CD4-positive, alpha-beta T cell treated with Interleukin-4 for 1 hour (primary cell): ENCODE data around the gene ZNF189.
"Not testable (repeated sequence)": the region's sequence is repeated elsewhere in the genome, so short reads cannot be mapped to it uniquely, and the experiment has no call there.

ENCODE experiments used
- DNase-seq, 2 donors: peaks; one replicate each; pipeline ENCODE4 v3.0.0-alpha.2; 2020 to 2022

The ZNF189 gene

DNA sequence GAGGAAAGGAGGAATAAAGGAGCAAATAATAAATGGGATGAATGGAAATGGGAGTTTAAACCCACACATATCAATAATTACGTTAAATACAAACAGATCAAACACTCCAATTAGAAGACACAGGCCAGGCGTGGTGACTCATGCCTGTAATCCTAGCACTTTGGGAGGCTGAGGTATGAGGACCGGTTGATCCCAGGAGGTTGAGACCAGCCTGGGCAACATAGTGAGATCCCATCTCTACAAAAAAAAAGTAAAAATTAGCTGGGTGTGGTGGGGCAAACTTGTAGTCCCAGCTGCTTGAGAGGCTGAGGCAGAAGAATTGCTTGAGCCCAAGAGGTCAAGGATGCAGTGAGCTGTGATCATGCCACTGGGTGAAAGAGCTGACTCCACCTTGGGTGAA is 17.5 kb upstream of the ZNF189 start:
- no peak for DNase-seq

DNA sequence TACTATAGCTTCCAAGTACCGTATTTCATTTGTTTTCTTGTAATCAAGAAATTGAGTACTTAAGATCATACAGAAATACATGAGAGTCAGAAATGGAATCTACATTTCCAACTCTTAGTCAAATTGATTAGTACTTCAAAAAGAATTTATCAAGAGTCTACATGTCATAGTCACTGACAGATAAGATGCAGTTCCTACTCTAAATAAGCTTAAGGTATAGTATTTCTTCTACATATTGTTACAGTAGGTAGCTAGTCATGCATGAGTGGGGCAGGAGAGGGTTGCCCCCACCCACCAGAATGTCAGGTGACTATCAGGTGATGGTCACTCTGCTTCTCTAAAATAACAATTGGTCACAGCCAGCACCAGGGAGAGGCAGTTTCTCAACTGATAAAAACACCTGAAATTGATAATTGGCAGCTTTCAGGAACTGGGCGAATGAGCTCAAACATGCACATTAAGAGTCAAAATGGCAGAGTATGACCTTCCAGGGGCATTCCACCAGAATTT is 16.8 kb upstream of the ZNF189 start:
- DNase-seq, result no peak

DNA sequence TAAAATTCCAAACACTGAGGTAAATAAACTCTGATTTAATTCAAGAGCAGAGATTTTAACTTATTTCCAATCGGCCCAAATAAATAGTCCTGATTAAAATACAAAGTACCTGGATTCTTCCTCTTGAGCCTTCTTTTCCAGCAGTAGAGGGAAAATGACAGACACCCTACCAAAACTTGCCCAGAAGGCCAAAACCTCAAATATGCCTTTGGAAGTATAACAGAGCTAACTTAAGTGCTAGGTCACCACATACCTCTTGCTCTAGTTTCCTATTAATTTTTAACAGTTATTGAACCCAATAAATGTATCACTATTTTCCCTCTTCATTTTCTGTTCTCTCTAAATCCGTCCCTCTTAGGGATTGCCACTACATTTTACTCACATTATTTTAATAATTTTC is 15.3 kb upstream of the ZNF189 start:
- no peak for DNase-seq

DNA sequence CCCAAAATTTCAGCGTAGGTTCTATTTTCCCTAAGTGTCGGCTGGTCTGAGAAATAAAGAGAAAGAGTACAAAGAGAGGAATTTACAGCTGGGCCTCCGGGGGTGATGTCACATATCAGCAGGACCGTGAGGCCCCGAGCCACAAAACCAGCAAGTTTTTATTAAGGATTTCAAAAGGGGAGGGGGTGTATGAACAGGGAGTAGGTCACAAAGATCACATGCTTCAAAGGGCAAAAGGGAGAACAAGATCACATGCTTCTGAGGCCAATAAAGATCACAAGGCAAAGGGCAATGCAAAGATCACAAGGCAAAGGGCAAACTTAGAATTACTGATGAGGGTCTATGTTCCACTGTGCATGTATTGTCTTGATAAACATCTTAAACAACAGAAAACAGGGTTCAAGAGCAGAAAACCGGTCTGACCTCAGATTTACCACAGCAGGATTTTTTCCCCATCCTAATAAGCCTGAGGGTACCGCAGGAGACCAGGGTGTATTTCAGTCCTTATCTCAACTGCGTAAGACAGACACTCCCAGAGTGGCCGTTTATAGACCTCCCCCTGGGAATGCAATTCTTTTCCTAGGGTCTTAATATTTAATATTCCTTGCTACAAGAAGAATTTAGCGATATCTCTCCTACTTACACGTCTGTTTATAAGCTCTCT is 13.6 kb upstream of the ZNF189 start, which contains the start of gene BAAT:
TSS of gene BAAT (minus strand) at position 134 of the 664 bp plus-strand sequence. CDS start 13,602 bp downstream, outside the sequence.
- not testable (repeated sequence) for DNase-seq

DNA sequence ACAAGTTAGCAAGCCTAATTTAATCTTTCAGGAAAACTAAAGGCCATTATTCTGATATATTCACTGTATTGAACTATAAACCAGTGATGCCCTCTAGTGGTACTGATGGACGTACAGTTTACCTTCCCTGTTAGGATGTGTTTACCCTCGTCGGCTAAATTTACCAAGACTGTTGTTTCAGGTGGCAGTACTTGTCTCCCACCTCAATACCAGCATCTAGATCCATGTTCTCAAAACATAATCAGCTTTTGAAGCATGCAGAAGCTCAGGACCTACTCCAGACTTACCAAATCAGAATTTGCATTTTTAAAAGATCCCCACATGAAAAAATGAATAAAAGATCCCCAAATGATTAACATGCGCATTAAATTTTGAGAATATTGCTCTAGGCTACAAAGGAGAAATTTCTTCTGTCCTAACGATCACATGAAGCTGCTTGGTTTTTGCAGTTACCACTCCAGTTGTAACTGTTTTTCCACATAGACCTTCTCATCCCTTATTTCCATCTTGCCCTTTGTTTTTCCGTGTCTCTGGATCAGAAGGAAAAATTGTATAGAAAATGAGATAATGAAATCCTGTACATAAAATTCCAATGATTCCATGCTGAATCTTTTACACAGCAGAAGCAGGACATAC is 10.7 kb upstream of the ZNF189 start:
- DNase-seq, result peak in 1 of 2 donors; percentile 56

DNA sequence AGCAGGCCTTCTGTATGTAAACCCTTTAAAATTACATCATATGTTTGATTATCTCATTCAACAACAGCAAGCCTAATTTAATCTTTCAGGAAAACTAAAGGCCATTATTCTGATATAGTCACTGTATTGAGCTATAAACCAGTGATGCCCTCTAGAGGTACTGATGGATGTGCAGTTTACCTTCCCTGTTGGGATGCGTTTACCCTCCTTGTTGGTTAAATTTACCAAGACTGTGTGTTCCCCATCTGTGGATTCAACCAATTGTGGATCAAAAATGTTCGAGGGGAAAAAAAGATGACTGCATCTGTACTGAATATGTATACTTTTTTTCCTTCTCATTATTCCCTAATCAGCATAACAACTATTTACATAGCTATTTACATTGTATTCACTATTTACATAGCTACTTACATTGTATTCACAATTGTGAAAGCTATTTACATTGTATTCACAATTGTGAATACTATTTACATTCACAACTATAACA is 10.1 kb upstream of the ZNF189 start:
- DNase-seq, result no peak

DNA sequence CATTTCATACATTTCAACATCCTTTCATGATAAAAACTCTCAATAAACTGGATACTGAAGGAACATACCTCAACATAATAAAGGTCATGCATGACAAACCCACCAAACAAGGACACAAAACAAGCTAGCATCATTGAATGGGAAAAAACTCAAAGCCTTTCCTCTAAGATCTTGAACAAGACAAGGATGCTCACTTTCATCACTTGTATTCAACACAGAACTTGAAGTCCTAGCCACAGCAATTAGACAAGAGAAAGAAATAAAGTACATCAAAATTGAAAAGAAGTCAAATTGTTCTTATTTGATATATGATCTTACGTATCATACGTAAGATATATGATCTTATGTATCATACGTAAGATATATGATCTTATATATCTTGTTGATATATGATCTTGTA is 5.5 kb upstream of the ZNF189 start:
- DNase-seq, result no peak

DNA sequence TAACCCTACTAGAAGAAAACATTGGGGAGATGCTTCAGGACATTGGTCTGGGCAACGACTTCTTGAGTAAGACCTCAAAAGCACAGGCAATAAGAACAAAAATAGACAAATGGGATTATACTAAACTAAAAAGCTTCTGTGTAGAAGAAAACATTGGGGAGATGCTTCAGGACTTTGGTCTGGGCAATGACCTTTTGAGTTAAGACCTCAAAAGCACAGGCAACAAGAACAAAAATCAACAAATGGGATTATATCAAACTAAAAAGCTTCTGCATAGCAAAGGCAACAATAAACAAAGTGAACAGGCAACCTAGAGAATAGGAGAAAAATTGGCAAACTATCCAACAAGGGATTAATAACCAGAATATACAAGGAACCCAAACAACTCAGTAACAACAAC is 4.0 kb upstream of the ZNF189 start:
- no peak for DNase-seq

DNA sequence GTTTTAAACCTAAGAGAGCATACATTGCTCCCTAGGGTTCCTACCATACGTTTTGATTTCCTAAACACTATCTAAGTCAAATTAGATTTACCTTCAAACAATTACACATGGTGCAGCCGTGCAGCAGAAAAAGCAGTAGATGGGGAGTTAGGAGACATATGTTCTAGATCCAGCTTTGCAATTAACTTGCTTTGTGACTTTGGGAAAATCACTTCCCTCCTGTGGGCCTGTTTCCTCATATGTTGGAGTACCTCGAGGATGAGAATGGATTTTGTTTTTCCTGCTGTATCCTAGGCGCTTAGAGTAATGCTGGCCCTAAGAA is 944 bp upstream of the ZNF189 start:
- no peak for DNase-seq

DNA sequence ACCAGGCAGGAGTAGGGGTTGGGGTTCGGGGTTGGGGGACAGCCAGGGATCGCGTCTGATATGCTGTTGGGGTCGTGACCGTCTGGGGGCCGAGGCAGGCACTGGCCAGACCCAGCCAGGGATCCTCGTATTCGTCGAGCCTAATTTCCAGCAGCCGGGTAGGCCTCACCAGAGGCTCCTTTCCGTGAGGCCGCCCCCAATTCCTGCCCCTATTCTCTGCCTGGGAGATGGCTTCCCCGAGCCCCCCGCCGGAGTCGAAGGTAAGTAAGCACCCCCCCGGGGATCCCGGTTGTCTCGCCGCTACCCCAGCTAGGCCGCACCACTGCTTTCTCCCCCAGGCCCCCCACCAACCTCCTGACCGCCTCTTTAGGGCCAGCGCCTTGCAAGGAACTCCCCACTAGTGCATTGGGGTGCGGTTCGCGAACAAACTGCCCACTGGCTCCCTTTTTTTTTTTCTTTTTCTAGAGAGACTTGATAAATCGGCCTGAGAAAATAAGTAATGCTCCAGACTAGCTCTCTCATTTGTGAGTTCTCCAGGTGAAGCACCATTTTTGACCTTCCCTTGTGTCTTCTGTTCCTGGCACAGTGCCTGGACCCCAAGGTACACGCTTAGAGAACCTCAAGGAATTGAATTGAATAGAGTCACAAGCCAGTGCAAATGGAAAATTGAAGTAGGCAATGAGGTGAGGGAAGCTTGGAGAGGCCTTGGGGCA is 435 bp downstream of the ZNF189 start:
- peak in 1 of 2 donors; percentile 11 for DNase-seq

DNA sequence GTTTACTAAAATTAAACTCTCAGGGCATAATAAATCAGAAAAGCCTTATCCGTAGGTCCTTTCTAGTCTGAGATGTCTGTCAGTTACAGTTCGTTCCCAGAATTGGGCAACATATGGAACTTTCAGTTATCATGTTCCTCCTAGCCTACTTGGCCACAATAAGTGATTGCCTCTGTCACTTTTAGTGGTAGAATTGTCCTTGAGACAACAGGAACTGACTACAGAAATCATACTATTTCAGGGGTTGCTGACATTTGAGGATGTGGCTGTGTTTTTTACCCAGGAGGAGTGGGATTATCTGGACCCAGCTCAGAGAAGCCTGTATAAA is 956 bp downstream of the ZNF189 start:
- DNase-seq, result no peak

DNA sequence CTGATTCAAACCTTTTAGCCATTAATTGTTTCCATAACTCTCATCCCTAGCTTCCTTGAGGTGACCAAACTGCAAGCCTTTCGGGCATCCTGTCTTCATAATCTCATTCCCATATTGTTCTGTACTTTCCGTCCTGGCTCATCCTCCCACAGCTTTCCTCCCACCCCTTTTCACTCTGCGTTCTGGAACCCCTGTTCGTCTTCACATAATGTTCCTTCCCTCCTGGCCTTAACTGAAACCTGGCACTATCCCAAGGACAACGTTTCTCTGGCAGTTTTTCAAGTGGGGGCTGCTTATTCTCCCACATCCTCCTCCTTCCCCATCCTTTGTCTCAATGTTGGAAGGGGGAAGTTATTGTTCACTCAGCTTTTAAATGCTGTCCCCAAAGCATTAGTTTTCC is 1.5 kb downstream of the ZNF189 start:
- DNase-seq, result no peak

DNA sequence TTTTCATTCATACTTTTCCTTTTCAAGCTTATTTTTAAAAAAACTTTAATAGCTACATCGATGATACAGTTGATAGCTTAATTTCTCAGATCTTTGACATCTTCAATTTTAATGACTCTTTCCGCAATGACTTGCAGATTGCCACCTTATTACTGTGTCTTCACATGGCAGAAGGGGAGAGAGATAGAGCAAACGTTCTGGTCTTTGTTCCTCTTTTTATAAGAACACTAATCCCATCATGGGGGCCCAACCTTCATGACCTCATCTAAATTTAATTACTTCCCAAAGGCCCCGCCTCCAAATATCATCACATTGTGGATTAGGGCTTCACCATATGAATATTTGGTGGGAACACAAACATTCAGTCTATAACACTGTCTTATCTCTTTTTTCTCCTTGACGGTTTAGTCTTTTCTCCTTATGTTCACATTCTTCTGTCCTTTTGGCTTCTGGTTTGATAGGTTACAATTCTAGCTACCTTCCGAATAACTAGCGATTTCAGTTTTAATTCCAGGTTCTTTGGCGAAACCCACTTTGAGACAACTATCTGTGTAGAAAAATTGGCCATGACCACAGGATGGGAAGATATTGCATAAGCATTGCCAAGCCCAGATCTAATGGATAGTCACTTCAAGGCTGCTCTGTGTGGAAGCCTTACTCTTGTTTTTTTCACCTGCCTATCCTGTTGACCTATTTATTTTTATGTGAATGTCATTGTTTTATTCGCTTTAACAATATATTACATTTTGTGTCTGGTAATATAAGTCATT is 5.0 kb downstream of the ZNF189 start:
- DNase-seq, result no peak

DNA sequence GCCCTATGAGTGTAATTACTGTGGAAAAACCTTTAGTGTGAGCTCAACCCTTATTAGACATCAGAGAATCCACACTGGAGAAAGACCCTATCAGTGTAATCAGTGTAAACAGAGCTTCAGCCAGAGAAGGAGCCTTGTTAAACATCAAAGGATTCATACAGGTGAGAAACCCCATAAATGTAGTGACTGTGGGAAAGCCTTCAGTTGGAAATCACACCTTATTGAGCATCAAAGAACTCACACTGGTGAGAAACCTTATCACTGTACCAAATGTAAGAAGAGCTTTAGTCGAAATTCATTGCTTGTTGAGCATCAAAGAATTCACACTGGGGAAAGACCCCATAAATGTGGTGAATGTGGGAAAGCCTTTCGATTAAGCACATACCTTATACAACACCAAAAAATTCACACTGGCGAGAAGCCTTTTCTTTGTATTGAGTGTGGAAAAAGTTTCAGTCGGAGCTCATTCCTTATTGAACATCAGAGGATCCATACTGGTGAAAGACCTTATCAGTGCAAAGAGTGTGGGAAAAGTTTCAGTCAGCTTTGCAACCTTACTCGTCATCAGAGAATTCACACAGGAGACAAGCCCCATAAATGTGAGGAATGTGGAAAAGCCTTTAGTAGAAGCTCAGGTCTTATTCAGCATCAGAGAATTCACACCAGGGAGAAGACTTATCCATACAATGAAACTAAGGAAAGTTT is 9.9 kb downstream of the ZNF189 start:
- DNase-seq, result no peak

DNA sequence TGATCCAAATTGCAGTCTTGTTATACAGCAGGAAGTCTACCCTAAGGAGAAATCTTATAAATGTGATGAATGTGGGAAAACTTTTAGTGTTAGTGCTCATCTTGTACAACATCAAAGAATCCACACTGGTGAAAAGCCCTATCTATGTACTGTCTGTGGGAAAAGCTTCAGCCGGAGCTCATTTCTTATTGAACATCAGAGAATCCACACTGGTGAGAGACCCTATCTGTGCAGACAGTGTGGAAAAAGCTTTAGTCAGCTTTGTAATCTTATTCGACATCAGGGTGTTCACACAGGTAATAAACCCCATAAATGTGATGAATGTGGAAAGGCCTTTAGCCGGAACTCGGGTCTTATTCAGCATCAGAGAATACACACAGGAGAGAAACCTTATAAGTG is 10.4 kb downstream of the ZNF189 start:
- no peak for DNase-seq

DNA sequence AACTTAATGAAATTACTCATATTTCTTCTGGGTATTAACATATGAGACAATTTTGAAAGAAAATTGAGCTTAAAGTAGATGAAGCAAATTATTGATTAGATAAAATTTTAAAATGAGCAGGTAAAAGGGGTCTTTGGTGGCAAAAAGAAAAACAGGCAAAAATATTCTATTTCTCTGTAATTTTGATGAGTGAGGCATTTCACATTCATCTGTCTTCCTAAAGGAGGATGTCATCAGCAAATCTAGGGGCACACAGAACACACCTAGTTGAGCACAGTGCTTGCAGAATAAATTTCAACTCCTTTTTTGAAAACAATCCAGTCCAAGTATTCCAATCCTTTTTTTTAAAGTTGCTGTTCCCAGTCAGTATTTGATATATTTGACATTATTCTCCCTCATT is 16.2 kb downstream of the ZNF189 start:
- DNase-seq, result no peak

DNA sequence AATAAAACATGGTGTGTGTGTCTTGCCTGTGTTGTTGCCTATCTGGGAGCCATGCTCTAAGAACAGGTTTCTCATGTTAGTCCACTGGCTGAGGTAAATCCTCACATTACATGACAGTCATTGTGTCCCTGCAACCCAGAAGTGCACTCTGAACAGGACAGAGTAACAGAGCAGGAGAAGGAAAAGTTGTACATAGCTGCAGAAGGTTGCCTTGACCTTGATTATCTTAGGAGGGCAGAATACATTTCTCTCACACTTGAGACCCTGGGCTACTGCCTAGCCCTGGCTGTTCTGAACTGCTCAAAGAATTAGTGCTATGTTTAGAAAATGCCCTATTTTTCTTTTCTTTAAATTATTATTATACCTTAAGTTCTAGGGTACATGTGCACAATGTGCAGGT is 16.9 kb downstream of the ZNF189 start:
- no peak for DNase-seq

DNA sequence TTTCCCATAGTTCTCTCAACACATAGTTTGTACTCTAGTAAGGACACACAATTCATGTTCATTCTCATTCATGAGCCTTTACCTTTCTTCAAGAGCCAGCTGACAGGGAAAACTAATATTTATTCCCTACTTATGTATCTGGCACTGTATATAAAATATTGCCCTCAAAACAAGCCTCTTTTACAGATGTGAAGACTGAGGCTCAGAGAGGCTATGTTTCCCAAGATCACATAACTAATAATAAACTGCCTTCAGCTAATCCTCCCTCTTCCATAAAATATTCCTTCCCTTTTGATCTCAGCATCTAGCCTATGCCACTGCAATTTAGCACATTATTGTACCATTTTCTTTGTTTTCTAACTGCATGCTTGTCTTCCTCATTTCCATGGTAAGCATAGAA is 18.7 kb downstream of the ZNF189 start:
- no peak for DNase-seq

DNA sequence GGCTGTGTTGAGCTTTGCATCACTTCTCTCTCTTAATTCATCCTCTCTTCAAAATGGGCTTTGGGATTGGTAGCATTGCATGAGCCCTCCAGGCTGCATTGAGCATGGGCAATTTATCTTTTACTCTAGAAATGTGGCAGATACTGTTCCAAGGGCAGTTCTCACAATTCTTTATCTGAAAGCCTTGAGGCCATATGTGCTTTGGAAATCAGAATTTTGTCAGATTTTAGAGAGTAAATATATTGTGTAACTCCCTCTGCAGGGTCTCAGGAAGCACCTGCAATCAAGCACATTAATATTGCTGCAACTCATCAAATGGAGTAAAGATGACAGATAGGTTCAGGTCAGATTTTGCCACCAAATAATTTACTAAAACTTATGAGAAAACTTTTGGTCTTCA is 19.3 kb downstream of the ZNF189 start:
- DNase-seq, result no peak

DNA sequence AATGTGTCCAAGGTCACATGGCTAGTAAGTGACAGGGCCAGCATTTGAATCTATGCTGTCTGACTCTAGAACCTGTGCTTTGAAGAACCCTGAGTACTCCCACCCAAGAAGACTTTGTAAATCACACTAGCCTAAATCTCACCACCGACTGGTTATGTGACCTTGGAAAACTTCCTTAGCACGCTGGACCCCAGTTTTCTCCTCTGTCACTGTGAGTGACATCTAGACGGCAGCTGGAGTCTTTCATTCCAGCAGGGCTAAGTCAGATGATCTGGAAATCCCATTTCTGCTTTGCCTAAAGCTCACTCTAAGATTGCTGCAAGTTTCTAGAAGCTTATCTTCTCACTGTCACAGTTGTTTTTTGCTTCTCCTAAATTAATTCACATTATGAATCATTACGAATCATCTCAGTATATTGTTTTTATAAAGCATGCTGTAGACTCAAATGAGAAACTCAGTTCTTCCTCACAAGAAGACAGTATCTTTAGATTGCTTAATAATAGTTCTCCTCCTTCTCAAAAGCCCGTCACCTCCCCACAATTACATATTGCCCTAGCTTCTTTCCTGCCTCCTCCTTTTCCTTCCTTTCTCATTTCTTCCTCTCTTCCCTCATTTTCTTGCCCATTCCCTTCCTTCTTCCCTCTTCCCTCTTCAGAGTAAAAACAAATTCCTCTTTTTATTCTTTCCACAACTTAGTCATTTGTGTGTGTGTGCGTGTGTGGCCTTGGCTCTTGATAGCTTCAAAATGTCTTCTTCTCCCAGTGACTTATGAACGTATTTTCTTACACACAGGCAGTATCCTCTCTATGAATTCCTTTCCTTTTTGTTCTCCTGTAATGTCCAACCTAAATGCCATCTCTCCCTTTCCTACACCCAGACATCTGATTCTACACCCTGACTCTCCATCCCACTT is 20.1 kb downstream of the ZNF189 start:
- DNase-seq, result no peak

DNA sequence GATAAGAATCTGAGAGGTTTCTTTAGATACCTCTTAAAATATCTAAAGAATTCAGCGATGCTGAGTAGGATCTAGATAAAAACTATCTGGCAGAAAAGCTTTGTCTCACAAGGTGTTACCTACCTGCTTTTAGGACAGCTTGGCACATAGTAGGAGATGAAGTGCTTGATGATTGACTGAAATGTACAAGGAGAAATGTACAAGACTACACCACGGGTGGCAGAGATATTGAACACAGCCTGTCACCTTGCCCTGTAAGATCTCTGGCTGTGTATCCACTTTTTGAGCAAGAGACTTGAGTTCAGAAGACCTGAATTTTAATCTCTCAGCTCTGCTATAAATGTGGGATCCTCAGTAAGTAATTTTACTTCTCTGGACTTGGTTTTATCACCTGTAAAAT is 21.2 kb downstream of the ZNF189 start:
- no peak for DNase-seq

DNA sequence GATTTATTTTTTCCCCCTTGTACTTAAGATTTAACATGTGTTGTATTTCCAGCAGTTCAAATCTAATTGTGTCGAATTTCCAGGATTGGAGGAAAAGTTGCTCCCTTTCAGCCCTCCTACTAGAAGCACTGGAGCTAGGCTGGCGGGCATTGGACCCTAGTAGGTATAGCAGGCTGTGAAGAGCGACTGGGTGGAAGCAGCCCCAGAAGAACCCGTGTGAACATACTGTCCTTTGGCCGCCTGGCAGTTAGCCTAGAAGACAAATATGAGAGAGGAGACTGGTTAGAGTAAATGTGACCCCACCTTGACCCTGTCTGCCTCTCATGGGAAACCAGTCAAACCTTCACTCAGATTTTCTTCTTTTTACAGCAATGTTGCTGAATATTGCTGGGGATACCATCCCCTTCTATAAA is 23.0 kb downstream of the ZNF189 start:
- no peak for DNase-seq
